Lung (tissue), 12 donors: ENCODE results near the gene USP47. TPM values are rescaled to one million over a fixed set of nuclear protein-coding genes. Genes with fewer than 3 reads are reported as not detected.

Source experiments
- ATAC-seq: fragments of 200-7000 bp; cut with Tn5 transposase; one replicate; pipeline ENCODE4 v1.9.1; 2020; ENCODE audit warnings: moderate number of reproducible peaks; ENCODE audit not compliant: insufficient read depth, low FRiP score
- DNase-seq, 3 donors: peaks; one replicate each; pipeline ENCODE4 v3.0.0-alpha.2; 2013 to 2017
- H3K27ac ChIP-seq, 2 donors: one replicate each; pipeline ENCODE4 v1.5.1; 2013; ENCODE audit warnings: mild to moderate bottlenecking in 2 of 2, moderate library complexity in 2 of 2, control low read depth in 1 of 2, inconsistent platforms in 1 of 2, low read depth in 1 of 2, low read length in 1 of 2
- H3K27me3 ChIP-seq, 3 donors: one replicate each; pipeline ENCODE4 v1.5.1; 2013; ENCODE audit warnings: low read length in 2 of 3; ENCODE audit not compliant: control insufficient read depth in 3 of 3, insufficient read depth in 3 of 3
- H3K36me3 ChIP-seq, 4 donors: one replicate each; pipeline ENCODE4 v1.5.1; 2013; ENCODE audit warnings: low read length in 4 of 4, mild to moderate bottlenecking in 1 of 4, moderate library complexity in 1 of 4; ENCODE audit not compliant: control insufficient read depth in 4 of 4, insufficient read depth in 4 of 4
- H3K4me1 ChIP-seq, 5 donors: one replicate each; pipeline ENCODE4 v1.5.1; 2013; ENCODE audit warnings: low read length in 5 of 5, mild to moderate bottlenecking in 2 of 5, moderate library complexity in 1 of 5; ENCODE audit not compliant: control insufficient read depth in 5 of 5, insufficient read depth in 5 of 5
- H3K4me3 ChIP-seq: one replicate; pipeline ENCODE4 v1.5.1; 2013; ENCODE audit warnings: mild to moderate bottlenecking, control low read depth, moderate library complexity
- H3K9ac ChIP-seq, 2 donors: one replicate each; pipeline ENCODE4 v1.5.1; 2013; ENCODE audit warnings: low read length in 2 of 2, control low read depth in 1 of 2; ENCODE audit not compliant: insufficient read depth in 1 of 2
- H3K9me3 ChIP-seq, 4 donors: one replicate each; pipeline ENCODE4 v1.5.1; 2013; ENCODE audit warnings: low read length in 3 of 4, mild to moderate bottlenecking in 1 of 4, moderate library complexity in 1 of 4; ENCODE audit not compliant: control insufficient read depth in 4 of 4, insufficient read depth in 3 of 4
- CTCF ChIP-seq: IDR thresholded peaks from 2 replicates; pipeline ENCODE4 v1.5.1; 2012; ENCODE audit warnings: mild to moderate bottlenecking; ENCODE audit errors: control extremely low read depth, extremely low read depth
- whole genome bisulfite sequencing, 2 donors: extraction: QIAGEN DNeasy Blood & Tissue Kit; methylation state at CpG; one replicate each; pipeline ENCODE4 v1.1.7; 2013; 5-methylcytosine and 5-hydroxymethylcytosine counted together
- polyA plus RNA-seq, 2 donors: library from polyadenylated mRNA; stranded (reverse); fragments of 200-250 nt; gene quantifications; one replicate each; pipeline ENCODE4 v1.2.1, GENCODE V29; 2013
- total RNA-seq, 2 donors: library from RNA; depleted of rRNA in 1 of 2; stranded (reverse); fragments of >200 nt in 1 of 2; gene quantifications; one replicate each; pipeline ENCODE4 v1.2.1, GENCODE V29; 2014 to 2021
- donor health status: control.
- donor health status: control.
- donor health status: Bipolar disorder and iron deficiency.
- donor health status: healthy.
- donor health status: DM: yes; HTN: yes; CAD: no.

Gene USP47
- total and polyA plus RNA-seq, 4 donors = 20.4 to 183 (median 31.9) TPM

DNA sequence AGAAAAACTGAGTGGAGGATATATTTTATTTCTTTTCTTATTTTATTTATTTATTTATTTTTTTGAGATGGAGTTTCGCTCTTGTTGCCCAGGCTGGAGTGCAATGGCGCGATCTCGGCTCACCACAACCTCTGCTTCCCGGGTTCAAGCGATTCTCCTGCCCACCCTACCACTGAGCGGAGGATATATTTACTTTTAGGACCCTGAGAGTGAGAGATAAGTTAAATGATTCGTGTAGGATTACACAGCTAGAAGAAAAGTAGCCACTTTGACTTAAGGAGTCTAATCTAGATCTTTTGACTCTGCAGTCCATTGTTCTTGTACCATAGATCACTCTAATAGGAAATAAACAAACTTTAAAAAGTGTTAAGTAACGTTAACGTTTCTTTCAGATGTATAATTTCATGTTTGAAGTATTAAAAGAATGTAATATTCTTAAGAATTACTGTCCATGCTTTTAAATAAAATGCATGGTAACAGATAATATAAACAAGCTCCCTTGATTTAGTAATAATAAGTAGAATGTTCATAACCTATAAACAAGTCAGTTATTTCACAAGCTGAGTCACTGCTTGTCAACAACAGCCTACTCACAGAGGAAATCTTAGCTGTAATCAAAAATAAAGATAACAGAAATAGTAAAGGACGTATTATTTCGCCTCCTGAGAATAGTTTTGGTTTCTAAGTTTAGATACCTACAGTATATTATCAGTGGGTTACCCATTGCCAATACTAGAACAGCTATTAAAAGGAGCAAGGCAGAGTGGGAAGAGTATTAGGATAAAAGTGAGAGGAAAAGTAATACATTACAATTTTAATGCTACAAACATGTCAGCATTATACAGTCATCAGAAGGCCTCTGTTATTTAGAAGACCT is 18.6 kb downstream of the USP47 start:
- peak in 2 of 3 donors; percentile 55 to 71 for DNase-seq
- Histone ChIP-seq H3K27ac (no peak overlapping the region), H3K9ac (peak overlapping the region in 1 of 2 donors; percentile 27), H3K27me3 (no peaks in the 10 kb centered on the region), H3K36me3 (no peaks in the 10 kb centered on the region), H3K4me1 (peaks cover 0 to 59% (median 10%) of the 10 kb centered on the region in 5 donors), H3K9me3 (no peaks in the 10 kb centered on the region), H3K4me3 (no peak overlapping the region)
- no peak for ATAC-seq
- 69 to 76% methylated on average over 12 of the region's 12 CpGs for WGBS, 2 donors
- no peak for TF ChIP-seq CTCF

DNA sequence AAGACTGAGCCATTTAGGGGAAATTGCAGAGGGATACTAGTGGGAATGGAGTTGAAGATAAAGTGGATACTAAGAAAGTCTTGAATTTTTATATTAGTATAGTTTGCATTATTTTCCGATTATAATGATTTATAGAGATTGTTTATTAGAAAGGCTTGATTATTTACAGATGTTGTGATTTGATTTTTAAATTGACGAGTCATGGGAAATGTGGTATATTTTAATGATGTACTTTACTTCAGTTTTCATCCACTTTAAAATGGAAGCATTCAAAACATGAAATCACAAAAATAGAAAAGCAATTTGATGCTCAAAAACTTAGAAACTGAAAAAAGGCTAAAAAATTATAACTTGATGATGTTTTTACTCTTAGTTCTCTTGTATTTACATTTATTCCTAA is 21.2 kb downstream of the USP47 start:
- H3K9me3 ChIP-seq = peaks cover 0 to 7% (median 2%) of the 10 kb centered on the region in 4 donors
- H3K4me1 ChIP-seq = peaks cover 0 to 42% (median 4%) of the 10 kb centered on the region in 5 donors
- whole genome bisulfite sequencing, 2 donors = 87 to 88% methylated on average over 2 of the region's 2 CpGs
- H3K27me3 ChIP-seq = no peaks in the 10 kb centered on the region
- no peak for TF ChIP-seq CTCF
- no peak overlapping the region for H3K4me3 ChIP-seq
- ATAC-seq = no peak
- H3K9ac ChIP-seq = no peak overlapping the region
- H3K27ac ChIP-seq = no peak overlapping the region
- no peak for DNase-seq
- peaks cover 0 to 6% (median 2%) of the 10 kb centered on the region in 4 donors for H3K36me3 ChIP-seq

- no peaks in the 10 kb centered on the region for H3K27me3 ChIP-seq
- no peak for TF ChIP-seq CTCF
- DNase-seq (no peak), ATAC-seq (no peak)
- H3K9me3 ChIP-seq = peaks cover 0 to 7% (median 2%) of the 10 kb centered on the region in 4 donors
- WGBS, 2 donors = 90 to 95% methylated on average over 3 of the region's 3 CpGs
- H3K27ac ChIP-seq = no peak overlapping the region
- H3K4me3 ChIP-seq = no peak overlapping the region
- H3K36me3 ChIP-seq = peaks cover 0 to 9% (median 2%) of the 10 kb centered on the region in 4 donors
- H3K9ac ChIP-seq = no peak overlapping the region
- H3K4me1 ChIP-seq = peaks cover 0 to 31% (median 0%) of the 10 kb centered on the region in 5 donors
Measured at GRCh38 chr11:11864332-11864731, 22.6 kb downstream of the USP47 start.
